Stimulated activated CD4-positive, alpha-beta T cell treated with anti-CD3 and anti-CD28 coated beads, Interleukin-4, amount 100 ng/mL, for 48 hours (primary cell): ENCODE measurements around the gene MARCHF10.
"Not testable (repeated sequence)": the region's sequence is repeated elsewhere in the genome, so short reads cannot be mapped to it uniquely, and the experiment has no call there.

Experiments
- DNase-seq, 2 donors: peaks; one replicate each; pipeline ENCODE4 v3.0.0-alpha.2; 2020; ENCODE audit warnings: low read depth in 2 of 2

The MARCHF10 gene

DNA sequence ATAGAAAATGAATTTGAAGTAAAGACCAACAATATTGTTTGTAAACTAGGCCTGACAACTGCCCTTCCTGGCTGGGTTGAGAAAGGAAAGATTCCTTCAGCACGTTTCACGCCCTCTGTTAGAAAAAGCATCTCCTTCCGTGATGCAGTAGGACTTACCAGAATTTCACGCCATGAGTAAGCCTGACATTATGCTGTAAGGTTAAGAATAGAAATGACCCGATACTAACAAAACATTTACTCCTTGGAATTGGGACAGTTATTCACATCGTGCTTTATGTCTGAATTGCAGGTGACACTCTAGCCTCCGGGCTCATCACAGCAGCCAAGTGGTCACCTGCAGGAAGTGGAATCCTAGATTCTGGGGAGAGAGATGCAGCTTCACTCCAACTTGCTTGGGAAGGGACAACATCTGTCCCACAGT is 17.5 kb downstream of the MARCHF10 start:
- DNase-seq, result no peak

DNA sequence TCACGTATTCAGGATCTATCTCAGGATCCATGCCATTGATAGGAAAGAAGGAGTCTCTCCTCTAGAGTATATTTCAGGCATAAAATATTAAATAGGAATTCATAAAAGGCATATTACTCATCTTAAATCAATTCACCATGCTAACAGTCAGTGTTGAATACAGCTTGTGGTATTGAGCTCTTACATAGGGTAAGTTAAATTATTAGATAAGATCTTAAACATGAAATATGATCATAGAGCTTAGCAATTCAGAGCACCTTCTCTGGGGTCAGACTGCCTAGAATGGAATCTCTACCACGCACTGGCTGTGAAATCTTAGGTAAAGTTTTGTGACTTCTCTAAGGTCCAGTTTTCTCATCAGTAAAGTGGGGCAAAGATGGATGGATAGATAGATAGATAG is 20.7 kb downstream of the MARCHF10 start:
- no peak for DNase-seq

DNA sequence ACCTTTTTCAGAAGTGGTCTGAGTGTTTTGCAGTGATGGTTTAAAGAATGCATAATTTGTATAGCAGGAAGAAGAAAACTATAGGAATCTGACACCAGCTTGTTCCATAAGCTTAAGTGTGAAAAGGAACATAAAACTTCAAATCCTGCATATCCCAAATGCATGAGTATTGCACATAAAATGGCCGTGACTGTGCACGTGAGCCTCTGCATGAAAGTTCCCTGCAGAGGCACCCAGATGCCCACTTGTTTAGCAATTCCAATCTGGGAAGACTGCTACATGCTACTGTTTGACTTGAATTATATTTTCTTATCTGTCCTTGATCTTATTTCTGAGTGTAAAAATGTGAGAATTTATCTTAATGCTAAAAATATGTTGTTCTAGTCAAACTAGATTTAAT is 21.5 kb downstream of the MARCHF10 start:
- no peak for DNase-seq

DNA sequence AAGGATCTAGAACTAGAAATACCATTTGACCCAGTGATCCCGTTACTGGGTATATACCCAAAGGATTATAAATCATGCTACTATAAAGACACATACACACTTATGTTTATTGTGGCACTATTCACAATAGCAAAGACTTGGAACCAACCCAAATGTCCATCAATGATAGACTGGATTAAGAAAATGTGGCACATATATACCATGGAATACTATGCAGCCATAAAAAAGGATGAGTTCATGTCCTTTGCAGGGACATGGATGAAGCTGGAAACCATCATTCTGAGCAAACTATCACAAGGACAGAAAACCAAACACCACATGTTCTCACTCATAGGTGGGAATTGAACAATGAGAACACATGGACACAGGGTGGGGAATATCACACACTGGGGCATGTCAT is 22.1 kb downstream of the MARCHF10 start:
- not testable (repeated sequence) for DNase-seq

DNA sequence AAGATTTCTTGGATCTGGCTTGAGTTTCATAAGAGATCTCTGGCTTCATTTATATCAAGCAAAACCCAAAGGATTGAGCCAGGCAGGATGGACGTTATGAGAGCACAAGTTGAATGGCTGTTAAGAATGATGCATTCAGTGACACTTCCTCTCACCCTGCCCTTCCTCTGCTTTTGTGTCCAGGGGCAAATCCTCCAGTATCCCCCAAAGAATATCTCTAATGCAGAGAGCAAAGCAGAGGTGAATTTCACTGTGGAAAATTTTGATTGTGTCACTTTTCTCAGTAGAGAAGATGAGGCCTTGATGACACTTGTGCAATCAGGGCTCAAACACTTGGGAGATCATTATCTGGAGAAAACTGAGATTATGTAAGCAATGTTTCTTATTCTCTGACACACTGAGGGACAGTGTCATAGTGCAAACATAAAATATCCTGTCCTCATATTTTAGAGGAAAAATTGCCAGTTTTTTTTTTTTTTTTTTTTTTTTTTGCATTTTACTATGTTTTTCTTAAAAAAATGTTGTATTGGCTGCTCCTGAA is 25.3 kb downstream of the MARCHF10 start:
- no peak for DNase-seq

DNA sequence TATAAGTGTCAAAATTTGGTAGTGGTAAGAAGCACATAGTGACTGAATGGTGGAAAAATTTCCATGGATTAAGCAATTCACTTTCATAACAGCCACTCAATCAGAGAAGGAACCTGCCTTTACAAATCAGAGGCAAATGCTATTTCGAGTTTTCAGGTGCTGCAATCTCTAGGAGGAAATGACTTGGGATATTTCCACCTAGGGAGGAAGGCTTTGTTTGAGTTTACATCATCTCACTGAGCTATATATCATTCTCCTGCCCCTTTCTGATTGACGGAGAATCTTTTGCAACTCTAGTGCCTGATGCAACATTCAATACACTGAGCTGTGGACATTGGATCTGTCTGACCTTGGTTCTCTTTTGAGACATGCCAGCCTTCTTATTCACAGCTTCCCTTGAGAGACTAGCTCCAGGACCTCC is 26.3 kb downstream of the MARCHF10 start:
- no peak for DNase-seq

DNA sequence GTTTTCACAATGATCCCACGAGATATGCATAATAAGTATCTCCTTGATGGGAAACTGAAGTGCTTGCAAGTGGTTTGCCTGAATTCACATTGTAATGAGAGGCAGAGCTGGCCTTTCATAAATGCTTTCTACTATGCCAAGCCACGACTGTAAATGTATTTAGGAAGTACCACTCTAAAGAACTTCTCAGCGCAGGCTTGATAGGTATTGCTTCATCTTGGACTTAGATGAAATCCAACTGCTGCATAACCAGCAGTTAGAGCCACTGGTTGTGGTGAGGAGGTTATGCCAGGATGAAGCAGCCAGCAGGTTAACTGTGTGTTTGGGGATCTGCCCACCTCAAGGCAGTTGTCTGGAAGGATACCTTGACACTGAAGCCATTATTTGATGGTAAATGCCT is 26.8 kb downstream of the MARCHF10 start:
- no peak for DNase-seq

DNA sequence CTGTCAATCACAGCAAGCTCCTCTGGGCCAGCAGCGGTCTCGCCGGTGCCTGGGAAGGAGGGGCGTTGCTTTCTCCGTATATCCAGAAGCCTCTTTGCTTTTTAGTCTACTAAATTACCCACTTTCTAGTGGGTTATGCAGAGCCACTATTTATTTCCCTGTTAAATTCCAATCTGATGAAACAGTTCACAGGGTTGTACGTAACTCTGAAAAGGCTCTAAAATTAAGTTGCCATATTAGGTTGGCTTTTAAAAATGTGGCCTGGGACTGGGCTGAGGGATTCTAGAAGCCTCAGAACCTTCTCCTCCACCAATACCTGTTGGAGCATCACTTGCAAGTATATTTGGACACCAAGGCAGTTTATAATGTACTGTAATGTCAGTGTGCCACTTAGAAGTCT is 27.2 kb downstream of the MARCHF10 start:
- DNase-seq, result no peak

DNA sequence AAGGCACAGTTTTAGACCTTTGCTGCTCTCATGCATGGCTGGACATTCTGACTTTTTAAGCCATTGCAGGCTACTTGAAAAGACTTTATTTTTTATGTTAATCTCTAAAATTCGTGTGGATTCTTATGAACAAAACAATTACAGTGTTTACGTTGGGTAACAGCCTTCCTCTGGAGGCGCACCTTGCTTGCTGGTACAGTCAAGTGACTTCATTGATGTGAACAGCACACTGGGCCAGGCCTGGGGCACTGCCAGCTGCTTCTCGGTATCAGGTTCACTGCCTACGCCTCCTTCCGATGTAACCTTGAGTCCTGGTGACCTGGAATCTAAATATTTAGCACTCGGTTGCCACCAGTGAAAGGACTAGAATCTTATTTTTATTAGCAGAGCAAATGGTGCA is 27.8 kb downstream of the MARCHF10 start:
- no peak for DNase-seq

DNA sequence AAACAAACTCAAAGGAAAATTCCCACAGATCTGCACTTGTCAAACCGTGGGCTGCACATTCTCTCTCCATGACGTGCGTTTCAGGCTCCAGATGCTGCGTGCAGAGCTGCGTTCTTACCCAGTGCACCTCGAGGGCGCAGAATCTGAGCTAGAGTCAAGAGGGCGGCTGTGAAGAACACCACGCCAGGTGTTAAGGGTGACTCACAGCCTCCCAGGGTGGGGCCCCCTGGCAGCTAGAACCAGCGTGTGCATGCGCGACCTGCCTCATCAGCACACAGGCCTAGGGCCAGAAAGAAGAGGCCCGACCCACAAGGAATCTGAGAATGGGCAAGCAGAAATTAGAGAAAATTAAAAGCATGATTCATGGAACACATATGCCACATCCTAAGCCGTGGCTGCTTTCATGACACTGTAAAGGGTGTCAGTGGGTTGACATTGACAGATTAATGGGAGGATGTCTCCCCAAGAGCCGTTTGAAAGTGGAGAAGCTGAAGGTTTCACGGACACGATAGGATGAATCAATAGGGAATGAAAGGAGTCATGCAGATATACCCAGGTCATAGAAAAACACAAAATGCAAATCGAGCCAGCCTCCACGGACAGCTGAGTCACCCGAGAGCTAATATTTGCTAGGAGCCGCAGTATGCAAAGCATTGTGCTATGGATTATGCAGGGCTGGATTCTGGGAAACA is 29.0 kb downstream of the MARCHF10 start:
- DNase-seq, result no peak

DNA sequence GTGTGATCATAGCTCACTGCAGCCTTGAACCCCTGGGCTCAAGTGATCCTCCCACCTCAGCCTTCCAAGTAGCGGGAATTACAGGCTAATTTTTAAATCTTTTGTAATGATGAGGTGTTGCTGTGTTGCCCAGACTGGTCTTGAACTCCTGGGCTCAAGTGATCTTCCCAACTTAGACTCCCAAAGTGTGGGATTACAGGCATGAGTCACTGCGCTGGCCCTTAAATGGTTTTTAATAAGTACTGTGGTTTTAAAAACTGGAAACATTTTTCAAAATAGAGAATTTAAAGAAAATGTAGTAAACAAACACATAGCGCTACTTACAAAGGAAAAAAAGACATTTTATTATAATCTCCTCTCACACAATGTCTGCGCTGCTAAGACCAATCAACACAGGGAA is 32.2 kb downstream of the MARCHF10 start:
- no peak for DNase-seq

DNA sequence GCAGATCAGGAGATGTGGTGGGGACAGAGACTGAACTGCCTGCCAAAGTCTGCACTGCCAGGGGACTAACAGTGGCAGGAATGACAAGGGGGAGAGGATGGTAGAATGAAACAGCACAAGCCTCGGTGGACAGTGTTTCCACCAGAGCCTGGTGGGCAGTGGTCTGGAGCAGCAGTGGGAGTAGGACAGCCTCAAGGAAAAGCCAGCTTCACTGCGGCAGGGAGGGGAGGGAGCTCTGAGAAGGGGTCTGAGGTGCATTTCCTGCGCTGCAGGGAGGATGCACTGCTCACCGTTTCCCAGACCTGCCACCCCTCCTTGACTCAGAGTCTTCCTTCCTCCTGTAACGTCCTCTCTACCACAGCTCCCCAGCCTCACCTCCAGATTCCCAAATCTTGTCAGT is 33.8 kb downstream of the MARCHF10 start:
- no peak for DNase-seq

DNA sequence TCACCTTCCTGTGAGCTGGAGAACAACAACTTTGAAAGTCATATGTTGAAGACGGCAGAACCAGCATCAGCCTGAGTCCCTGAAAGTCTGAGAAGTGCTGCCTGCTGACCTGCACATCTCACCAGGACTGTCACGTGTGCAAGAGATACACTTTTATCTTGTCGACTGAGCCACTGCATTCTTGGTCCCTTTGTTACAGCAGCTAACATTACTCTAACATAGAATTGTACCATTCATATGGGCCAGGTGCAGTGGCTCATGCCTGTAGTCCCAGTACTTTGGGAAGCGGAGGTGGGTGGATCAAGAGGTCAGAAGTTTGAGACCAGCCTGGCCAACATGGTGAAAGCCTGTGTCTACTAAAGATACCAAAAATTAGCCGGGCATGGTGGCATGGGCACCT is 40.1 kb downstream of the MARCHF10 start:
- DNase-seq, result no peak

DNA sequence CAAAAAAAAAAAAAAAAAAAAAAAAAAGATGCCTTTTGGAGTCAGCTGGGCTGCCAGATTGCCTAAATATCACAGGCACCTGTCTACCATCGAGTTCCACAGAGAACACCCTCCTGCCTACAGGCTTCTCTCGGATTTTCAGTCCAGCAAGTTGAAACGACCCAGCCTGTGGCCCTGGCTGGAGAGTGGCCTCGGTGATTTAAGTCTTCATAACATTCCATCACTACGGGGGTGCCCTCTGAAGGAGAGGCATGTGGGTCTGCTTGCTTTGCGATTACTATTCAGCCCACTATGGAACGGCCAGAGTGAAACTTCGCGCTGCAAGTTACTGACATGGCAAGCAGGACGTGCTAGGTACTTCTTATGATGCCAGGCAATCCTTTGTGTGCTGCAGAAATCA is 42.8 kb downstream of the MARCHF10 start:
- DNase-seq, result no peak

DNA sequence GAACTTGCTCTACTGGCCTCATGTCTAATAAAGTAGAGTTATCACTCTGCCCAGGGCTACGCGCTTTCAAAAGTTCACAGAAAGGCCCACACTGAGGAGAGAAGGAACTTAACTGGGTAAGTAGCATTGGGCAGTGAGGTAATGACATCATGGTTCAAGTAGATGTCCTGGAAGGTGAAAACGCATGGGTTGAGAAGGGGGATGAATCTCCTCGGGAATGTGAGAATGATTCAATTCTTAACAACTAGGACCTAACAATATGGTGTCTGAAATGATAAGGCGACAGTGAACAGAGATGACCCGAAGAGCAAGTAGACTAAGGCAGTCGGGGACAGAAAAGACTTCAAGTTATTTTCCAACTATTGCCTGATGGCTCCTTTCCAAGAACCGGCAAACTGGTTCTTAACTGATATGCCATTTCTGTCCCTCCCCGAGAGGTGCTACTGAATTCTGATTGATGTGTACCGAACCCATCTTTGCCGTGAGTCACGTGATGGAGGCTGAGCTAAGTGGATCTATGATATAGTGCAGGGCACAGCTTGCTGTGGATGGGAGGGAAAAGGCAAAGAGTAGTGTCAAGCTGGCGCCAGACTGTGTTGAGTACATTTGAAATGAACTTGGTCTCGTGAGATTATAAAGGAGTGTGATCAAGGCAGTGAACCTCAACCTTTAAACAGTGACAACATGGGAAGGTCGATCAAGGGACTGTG is 44.1 kb downstream of the MARCHF10 start:
- no peak for DNase-seq

DNA sequence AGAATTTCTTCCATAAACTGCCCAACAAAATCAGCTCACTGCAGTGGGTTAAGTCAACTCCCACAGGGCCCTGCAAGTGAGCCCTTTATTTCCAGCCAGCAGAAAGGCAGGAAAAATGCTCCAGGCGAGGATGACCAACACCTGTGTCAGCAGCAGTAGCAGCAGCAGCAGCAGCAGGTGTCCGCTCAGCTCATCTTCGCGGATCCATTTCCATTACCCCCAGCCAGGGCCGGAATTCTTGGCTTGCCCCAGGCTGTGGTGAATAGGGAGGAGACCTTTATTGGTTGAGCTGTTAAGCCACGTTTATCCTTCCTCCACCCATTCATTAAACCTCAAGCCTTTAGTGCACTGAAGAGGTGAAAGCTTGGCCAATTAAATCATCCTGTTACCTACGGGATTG is 46.2 kb downstream of the MARCHF10 start:
- DNase-seq, result no peak

DNA sequence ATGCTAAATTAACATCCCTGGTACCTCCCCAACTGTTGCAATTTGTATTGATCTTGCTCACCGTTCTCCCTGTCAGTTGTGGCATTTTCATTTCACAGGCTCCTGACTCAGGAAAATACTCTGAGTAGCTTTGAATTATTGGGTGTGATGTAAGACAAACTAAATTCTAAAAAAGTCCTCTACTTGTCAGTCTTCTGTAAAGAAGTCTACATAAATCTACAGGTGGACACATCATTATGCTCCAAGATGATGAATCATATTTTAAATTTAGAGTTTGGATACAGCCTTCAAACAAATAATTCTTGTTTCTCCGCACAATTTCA is 47.2 kb downstream of the MARCHF10 start:
- DNase-seq, result no peak

DNA sequence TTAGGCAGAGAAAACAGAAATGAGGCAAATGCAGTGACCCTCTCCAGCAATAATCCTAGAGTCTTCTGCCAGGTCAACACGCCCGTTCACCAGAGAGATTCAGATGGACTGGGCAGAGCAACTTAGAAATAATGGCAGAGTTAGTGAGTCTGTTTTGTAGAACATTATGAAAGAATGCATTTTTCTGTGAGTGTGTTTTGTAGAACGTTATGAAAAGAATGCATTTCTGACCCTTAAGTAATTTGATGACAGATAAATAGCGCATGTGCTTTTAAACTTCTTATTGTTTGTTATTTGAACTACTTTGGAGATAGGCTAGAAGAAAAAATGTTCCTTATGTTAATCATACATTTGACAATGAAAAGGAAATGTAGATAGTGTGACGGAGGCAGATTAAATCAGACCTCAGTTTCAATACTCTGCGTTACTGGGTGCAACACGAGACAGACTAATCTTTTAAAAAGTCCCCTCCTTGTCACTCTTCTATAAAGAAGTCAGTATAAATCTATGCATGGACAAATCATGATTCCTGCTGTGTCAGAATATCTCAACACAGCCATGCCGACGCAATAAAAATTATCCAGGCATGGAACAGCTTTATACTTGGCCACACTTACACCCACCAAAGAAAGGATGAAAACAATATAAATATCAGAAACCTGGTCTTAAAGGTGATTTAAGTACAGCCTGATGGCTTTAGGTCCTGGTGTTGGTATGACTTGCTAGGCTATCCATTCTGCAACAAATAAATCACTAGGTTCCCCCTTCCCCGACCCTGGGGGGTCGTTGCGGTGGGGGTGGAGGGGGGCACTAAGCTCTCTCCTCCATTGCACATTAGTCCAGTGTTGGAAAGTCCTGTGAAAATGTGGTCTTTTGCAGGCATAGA is 47.8 kb downstream of the MARCHF10 start:
- no peak for DNase-seq

DNA sequence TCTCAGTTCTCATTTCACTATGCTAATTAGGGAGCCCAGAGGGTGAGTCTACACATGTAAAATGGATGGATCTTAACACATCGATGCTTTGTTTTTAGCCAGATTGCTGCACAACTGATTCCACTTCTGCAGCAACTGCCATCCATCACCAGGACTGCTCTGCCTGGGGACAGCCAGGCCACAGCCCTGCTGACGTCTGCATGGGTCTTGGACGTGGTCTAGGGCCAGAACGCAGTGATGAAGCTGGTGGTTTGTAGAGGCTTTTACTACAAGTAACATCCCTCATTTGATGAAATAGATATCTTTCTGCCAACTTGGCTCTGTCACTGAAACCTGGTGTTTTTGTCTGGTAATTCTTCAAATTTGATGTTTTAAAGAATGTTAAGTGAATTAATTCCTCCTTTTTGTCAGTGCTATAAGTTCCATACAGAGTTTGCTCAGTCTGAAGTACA is 50.6 kb downstream of the MARCHF10 start:
- DNase-seq, result no peak

DNA sequence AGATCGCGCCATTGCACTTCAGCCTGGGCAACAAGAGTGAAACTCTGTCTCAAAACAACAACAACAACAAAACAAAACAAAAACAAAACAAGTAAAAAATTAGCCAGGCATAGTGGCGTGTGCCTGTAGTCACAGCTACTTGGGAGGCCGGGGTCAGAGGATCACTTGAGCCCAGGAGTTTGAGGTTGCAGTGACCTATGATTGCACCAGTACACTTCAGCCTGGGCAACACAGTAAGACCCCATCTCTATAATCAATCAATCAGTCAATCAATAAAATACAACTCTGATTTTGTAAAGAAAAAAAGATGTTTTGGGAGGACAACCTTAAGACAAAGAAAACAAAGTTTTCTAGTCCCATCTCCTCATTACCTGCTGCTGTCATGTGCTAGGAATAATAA is 51.9 kb downstream of the MARCHF10 start:
- no peak for DNase-seq

DNA sequence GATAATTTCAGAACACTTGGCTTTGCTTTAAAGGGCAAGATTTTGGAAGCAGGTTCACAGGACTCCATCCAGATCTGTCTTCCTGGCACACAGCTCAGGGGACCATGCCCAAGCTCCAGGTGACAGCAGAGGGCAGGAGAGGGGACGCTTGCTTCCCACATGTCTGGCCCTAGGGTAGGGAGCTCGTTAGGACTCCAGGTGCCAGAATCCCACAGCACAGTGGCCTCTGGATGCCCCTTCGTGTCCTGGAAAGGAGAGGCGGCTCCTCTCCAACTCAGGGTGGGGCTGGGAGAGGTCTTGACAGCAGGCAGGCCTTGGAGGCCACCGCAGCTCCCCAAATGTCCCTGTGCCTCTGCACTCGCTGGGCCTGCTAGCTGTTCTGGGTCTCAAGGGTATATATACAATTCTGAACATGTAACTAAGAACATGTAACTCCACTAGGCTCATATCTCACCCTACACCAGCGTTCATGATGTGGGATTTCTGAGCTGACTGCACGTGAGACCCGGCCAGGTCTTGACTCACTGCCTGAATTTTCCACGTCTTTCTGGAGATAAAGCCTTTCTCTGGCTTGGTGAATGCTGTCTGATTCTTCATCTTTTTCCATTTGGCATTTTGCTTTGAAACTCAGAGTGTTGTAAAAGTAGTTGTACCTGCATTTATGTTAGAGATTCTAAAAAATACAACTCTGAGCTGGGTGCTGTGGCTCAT is 52.8 kb downstream of the MARCHF10 start:
- DNase-seq, result no peak

DNA sequence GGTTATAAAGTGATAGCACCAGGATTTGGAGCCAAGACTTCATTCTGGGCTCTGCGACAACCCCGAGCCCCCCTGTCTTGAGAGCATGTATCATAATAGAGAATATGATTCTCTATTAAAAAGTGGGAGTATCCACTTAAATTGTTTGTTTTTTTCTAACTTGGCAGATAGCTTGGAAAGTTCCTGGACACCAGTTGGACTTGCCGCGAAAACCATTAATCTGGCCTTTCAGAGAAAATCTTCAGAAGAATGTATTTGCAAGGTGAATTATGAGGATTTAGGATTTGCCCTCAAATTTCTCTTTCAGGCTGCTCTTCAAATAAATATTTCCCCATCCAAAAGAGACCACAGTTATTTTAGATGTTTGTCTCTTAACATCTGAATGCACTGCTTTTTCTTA is 53.5 kb downstream of the MARCHF10 start:
- DNase-seq, result no peak
